Activated CD4-positive, alpha-beta T cell treated with anti-CD3 and anti-CD28 coated beads for 36 hours (primary cell): ENCODE measurements around the gene DYNC1H1. TPM values are rescaled to one million over a fixed set of nuclear protein-coding genes. Genes with fewer than 3 reads are reported as not detected.
"Not testable (repeated sequence)": the region's sequence is repeated elsewhere in the genome, so short reads cannot be mapped to it uniquely, and the experiment has no call there.

Experiments used
- ATAC-seq: fragments of 200-7000 bp; cut with Tn5 transposase; one replicate; pipeline ENCODE4 v1.10.0; 2021; ENCODE audit warnings: mild to moderate bottlenecking, moderate library complexity
- CTCF ChIA-PET: fragments of 350-600 bp; sonication (Branson Sonifier 250); formaldehyde crosslinking; loops from one replicate; lab custom pipeline; 2021; ENCODE audit warnings: antibody characterized with exemption; lab: Charles Lee
- POLR2A ChIA-PET: fragments of 350-600 bp; sonication (Branson Sonifier 250); formaldehyde crosslinking; loops from one replicate; lab custom pipeline; 2021; ENCODE audit warnings: antibody characterized with exemption, inconsistent platforms; lab: Charles Lee
- DNase-seq: peaks from one replicate; pipeline ENCODE4 v3.0.0-alpha.2; 2020
- H3K27ac Mint-ChIP-seq: one replicate; pipeline ENCODE4 v1.8.0; 2021; ENCODE audit warnings: mixed read lengths
- H3K27me3 Mint-ChIP-seq: one replicate; pipeline ENCODE4 v1.8.0; 2021; ENCODE audit warnings: mixed read lengths
- H3K36me3 Mint-ChIP-seq: one replicate; pipeline ENCODE4 v1.8.0; 2021; ENCODE audit warnings: low read depth, mixed read lengths
- H3K4me1 Mint-ChIP-seq: one replicate; pipeline ENCODE4 v1.8.0; 2021; ENCODE audit warnings: mixed read lengths
- H3K4me3 Mint-ChIP-seq: one replicate; pipeline ENCODE4 v1.8.0; 2021; ENCODE audit warnings: mild to moderate bottlenecking, moderate library complexity, mixed read lengths
- H3K9me3 Mint-ChIP-seq: one replicate; pipeline ENCODE4 v1.8.0; 2021; ENCODE audit warnings: low read depth, mixed read lengths
- intact Hi-C, 2 experiments: fragments of 100-400 bp; cut with DNase I in 1 of 2; cut with micrococcal nuclease in 1 of 2; formaldehyde crosslinking; loops; one replicate each; pipeline versions ENCODE4 v1.14.2 to v1.15.1; 2022 to 2024; cut with DNase I, micrococcal nuclease
- total RNA-seq, 2 experiments: library from RNA; stranded (reverse); gene quantifications; one replicate each; pipeline ENCODE4 v1.2.3, GENCODE V29; 2021

Gene DYNC1H1
- total RNA-seq, 2 experiments from 2014 or later: 283 to 293 TPM

- ATAC-seq: no peak
These were observed 107.1 kb downstream of the DYNC1H1 start for GRCh38 chr14:102071283-102071998.

GRCh38 chr14:102074415-102074964 is 110.1 kb downstream of the DYNC1H1 start:
- Mint-ChIP-seq H3K27me3 (no peaks in the 10 kb centered on the region), H3K9me3 (no peaks in the 10 kb centered on the region), H3K36me3 (peaks cover 23% of the 10 kb centered on the region), H3K4me1 (no peaks in the 10 kb centered on the region), H3K27ac (no peak overlapping the region), H3K4me3 (no peak overlapping the region)
- no peak for DNase-seq
- ChIA-PET CTCF (interaction anchor here (0.9 kb wide), 1 partner anchor 8 kb away, joined by 3 read pairs; no protein-coding TSS in a partner anchor), POLR2A (interaction anchor here (0.9 kb wide), 1 partner anchor 83 kb away, joined by 3 read pairs; no protein-coding TSS in a partner anchor)
- intact Hi-C loops: no loop called here
- no peak for ATAC-seq

More at GRCh38 chr14:102071283-102071998, 107.1 kb downstream of the DYNC1H1 start:
- ChIA-PET CTCF (interaction anchor here (0.9 kb wide), 1 partner anchor 57 kb away, joined by 4 read pairs; no protein-coding TSS in a partner anchor), POLR2A (no interaction called here)
- Mint-ChIP-seq H3K36me3 (peaks cover 8% of the 10 kb centered on the region), H3K9me3 (no peaks in the 10 kb centered on the region), H3K27ac (no peak overlapping the region), H3K27me3 (no peaks in the 10 kb centered on the region), H3K4me1 (peaks cover under 1% of the 10 kb centered on the region), H3K4me3 (no peak overlapping the region)
- DNase-seq: no peak
- intact Hi-C loops: no loop called here

DNA sequence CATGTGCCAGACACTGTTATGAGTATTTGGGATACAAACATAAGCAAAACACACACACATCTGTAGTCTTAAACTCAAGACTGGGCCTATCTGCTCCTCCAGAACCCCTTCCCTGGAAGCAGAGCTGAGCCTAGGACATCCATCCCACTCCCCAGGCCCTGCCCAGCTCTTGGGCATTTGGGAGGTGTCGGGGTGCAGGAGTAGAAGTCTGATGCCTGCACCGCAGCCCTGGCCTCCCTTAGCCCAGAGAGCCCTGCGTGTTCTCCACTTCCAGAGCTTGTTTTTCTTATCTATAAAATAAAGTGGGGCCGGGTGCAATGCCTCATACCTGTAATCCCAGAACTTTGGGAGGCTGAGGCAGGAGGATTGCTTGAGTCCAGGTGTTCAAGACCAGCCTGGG is 110.8 kb downstream of the DYNC1H1 start:
- no peaks in the 10 kb centered on the region for H3K9me3 Mint-ChIP-seq
- CTCF ChIA-PET: interaction anchor here (0.7 kb wide), 1 partner anchor 681 kb away, joined by 3 read pairs; no protein-coding TSS in a partner anchor
- DNase-seq: no peak
- H3K27me3 Mint-ChIP-seq: no peaks in the 10 kb centered on the region
- no peak overlapping the region for H3K4me3 Mint-ChIP-seq
- H3K36me3 Mint-ChIP-seq: peaks cover 29% of the 10 kb centered on the region
- H3K4me1 Mint-ChIP-seq: peaks cover 3% of the 10 kb centered on the region
- no peak overlapping the region for H3K27ac Mint-ChIP-seq
- POLR2A ChIA-PET: interaction anchor here (0.9 kb wide), 1 partner anchor 84 kb away, joined by 3 read pairs; no protein-coding TSS in a partner anchor
- no peak for ATAC-seq
- intact Hi-C loops: no loop called here

- no peaks in the 10 kb centered on the region for H3K9me3 Mint-ChIP-seq
- CTCF ChIA-PET: interaction anchor here (1.1 kb wide), 1 partner anchor 12 kb away, joined by 3 read pairs; no protein-coding TSS in a partner anchor
These were observed 113.0 kb downstream of the DYNC1H1 start for GRCh38 chr14:102077382-102077709.

DNA sequence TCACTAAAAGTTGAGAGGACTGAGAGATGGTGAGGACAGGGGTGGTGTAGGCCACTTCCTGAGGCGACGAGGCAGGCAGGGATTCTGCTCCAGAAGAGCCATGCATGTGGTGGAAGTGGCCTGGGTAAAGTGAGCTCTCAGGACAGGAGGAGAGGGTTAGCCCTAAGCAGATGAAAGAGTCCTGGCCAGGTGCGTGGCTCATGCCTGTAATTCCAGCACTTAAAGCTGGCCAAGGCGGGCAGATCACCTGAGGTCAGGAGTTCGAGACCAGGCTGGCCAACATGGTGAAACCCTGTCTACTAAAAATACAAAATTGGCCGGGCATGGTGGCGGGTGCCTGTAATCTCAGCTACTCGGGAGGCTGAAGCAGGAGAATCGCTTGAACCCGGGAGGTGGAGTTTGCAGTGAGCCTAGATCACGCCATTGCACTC is 114.0 kb downstream of the DYNC1H1 start:
- H3K9me3 Mint-ChIP-seq, intact Hi-C loops, POLR2A ChIA-PET, H3K27me3 Mint-ChIP-seq, H3K4me3 Mint-ChIP-seq, ATAC-seq, DNase-seq: not testable (repeated sequence)
- Mint-ChIP-seq H3K36me3 (peaks cover 61% of the 10 kb centered on the region), H3K27ac (peak overlapping the region; percentile 37), H3K4me1 (peaks cover 31% of the 10 kb centered on the region)
- CTCF ChIA-PET: interaction anchor here (0.7 to 1.8 kb wide), 3 partner anchors 18 to 1366 kb away, joined by 3 to 7 read pairs (median 4); no protein-coding TSS in a partner anchor

More at GRCh38 chr14:102077382-102077709, 113.0 kb downstream of the DYNC1H1 start:
- POLR2A ChIA-PET: no interaction called here
- H3K27me3 Mint-ChIP-seq: no peaks in the 10 kb centered on the region
- ATAC-seq (peak; percentile 27), DNase-seq (no peak)
- H3K4me1 Mint-ChIP-seq: peaks cover 22% of the 10 kb centered on the region
- no peak overlapping the region for H3K27ac Mint-ChIP-seq
- H3K36me3 Mint-ChIP-seq: peaks cover 51% of the 10 kb centered on the region
- H3K4me3 Mint-ChIP-seq: no peak overlapping the region
- intact Hi-C loops: no loop called here

- ChIA-PET CTCF (interaction anchor here (0.7 to 1.8 kb wide), 3 partner anchors 17 to 1366 kb away, joined by 3 to 7 read pairs (median 4); no protein-coding TSS in a partner anchor), POLR2A (no interaction called here)
- Mint-ChIP-seq H3K9me3 (no peaks in the 10 kb centered on the region), H3K4me3 (no peak overlapping the region), H3K36me3 (peaks cover 68% of the 10 kb centered on the region), H3K4me1 (peaks cover 38% of the 10 kb centered on the region), H3K27ac (peak overlapping the region; percentile 65), H3K27me3 (no peaks in the 10 kb centered on the region)
- DNase-seq (no peak), ATAC-seq (no peak)
- intact Hi-C loops: no loop called here
These were observed 114.7 kb downstream of the DYNC1H1 start for GRCh38 chr14:102078831-102079699.

- Mint-ChIP-seq H3K27ac (peak overlapping the region; percentile 9), H3K4me1 (peaks cover 40% of the 10 kb centered on the region), H3K27me3 (no peaks in the 10 kb centered on the region), H3K4me3 (no peak overlapping the region), H3K36me3 (peaks cover 68% of the 10 kb centered on the region), H3K9me3 (no peaks in the 10 kb centered on the region)
- CTCF ChIA-PET: interaction anchor here (1.8 kb wide), 1 partner anchor 17 kb away, joined by 7 read pairs; no protein-coding TSS in a partner anchor
- intact Hi-C loops: no loop called here
- DNase-seq (no peak), ATAC-seq (no peak)
- POLR2A ChIA-PET: no interaction called here
These were observed 115.3 kb downstream of the DYNC1H1 start for GRCh38 chr14:102079700-102079979.

DNA sequence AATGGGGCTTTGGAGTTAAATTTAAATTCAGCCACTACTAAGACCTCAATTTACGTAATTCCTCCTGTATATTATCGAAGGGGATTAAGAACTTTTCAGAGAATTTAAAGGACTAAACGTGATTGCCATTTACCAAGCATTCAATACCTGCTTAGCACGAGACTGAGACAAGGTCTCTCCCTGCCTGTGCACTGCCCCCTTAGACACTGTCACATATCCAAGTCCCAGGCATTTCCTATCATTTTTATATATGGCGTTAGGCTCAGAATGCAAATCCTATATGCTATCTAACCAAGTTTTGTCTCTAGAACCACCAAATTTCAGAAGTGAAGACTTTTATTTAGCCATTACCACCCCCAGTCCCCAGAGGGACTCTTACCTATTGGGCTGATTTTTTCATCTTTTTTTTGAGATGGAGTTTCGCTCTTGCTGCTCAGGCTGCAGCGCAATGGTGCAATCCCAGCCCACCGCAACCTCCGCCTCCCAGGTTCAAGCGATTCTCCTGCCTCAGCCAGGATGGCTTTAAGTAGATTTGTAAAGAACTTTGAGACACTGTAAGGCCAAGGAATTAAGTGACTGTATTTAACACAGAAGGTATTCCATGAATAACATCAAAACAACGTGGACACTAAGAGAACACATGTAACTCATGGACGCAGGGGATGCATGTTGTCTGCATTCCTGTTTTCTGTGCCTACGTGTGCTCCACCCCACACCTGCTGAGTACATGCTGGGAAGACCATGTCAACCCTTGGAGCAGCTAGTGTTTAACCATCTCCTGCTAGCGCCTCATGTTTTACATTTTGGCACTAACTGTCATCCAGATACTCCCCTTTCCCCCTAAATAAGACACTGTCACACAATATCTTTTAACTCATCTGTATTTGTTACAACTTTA is 116.1 kb downstream of the DYNC1H1 start:
- CTCF ChIA-PET: interaction anchor here (0.6 to 1.8 kb wide), 2 partner anchors 16 to 117 kb away, joined by 3 to 7 read pairs; no protein-coding TSS in a partner anchor
- Mint-ChIP-seq H3K4me3 (peak overlapping the region; percentile 11), H3K27me3 (no peaks in the 10 kb centered on the region), H3K4me1 (peaks cover 44% of the 10 kb centered on the region), H3K36me3 (peaks cover 74% of the 10 kb centered on the region), H3K27ac (peak overlapping the region; percentile 39), H3K9me3 (no peaks in the 10 kb centered on the region)
- ATAC-seq (no peak), DNase-seq (no peak)
- POLR2A ChIA-PET: interaction anchor here (0.9 kb wide), 1 partner anchor 115 kb away, joined by 3 read pairs; no protein-coding TSS in a partner anchor
- intact Hi-C loops: loop anchor here (5.0 to 10.0 kb wide), 2 partner anchors 58 to 1706 kb away; partner anchors contain the start of gene WDR25 (in 1 of the 2)

GRCh38 chr14:102081231-102082080 is 117.1 kb downstream of the DYNC1H1 start:
- ATAC-seq (no peak), DNase-seq (no peak)
- Mint-ChIP-seq H3K4me1 (peaks cover 46% of the 10 kb centered on the region), H3K27ac (peak overlapping the region; percentile 61), H3K9me3 (no peaks in the 10 kb centered on the region), H3K27me3 (no peaks in the 10 kb centered on the region), H3K4me3 (peak overlapping the region; percentile 77), H3K36me3 (peaks cover 83% of the 10 kb centered on the region)
- intact Hi-C loops: loop anchor here (5.0 to 10.0 kb wide), 2 partner anchors 59 to 1707 kb away; partner anchors contain the start of gene WDR25 (in 1 of the 2)
- POLR2A ChIA-PET: interaction anchor here (0.9 kb wide), 1 partner anchor 116 kb away, joined by 3 read pairs; no protein-coding TSS in a partner anchor
- CTCF ChIA-PET: interaction anchor here (0.7 to 1.1 kb wide), 2 partner anchors 230 to 252 kb away, joined by 3 read pairs; no protein-coding TSS in a partner anchor
